ENCODE data around the gene VPS4A. TPM values are rescaled to one million over a fixed set of nuclear protein-coding genes. Genes with fewer than 3 reads are reported as not detected.
A peak's percentile ranks its signal among the peaks of the same experiment; 100 is the strongest.

Gene VPS4A
- total RNA-seq, 2 experiments from 2014 or later, result 34.3 to 35.8 TPM

GRCh38 chr16:69311533-69312387 lies 610 bp downstream of the VPS4A start:
- H3K27me3 Mint-ChIP-seq (ENCODE audit: low read depth), result no peaks in the 10 kb centered on the region
- H3K9me3 Mint-ChIP-seq, result no peaks in the 10 kb centered on the region
- H3K4me3 Mint-ChIP-seq, result peak overlapping the region; percentile 94
- CTCF ChIA-PET, result interaction anchor here (0.6 to 1.4 kb wide), 4 partner anchors 12 to 201 kb away, joined by 3 to 6 read pairs (median 4); no protein-coding TSS in a partner anchor
- H3K36me3 Mint-ChIP-seq (ENCODE audit: low read depth), result peaks cover 15% of the 10 kb centered on the region
- H3K27ac Mint-ChIP-seq, result peak overlapping the region; percentile 84
- intact Hi-C loops (cut with micrococcal nuclease), result loop anchor here (1.0 kb wide), 8 partner anchors 19 to 464 kb away; partner anchors contain the start of genes CHTF8, COG8, NIP7 and NOB1
- DNase-seq, result peak; percentile 38
- H3K4me1 Mint-ChIP-seq (ENCODE audit: low read depth), result peaks cover 31% of the 10 kb centered on the region

- peak overlapping the region; percentile 41 for H3K4me3 Mint-ChIP-seq
- peaks cover 31% of the 10 kb centered on the region for H3K4me1 Mint-ChIP-seq (ENCODE audit: low read depth)
- DNase-seq, result no peak
- intact Hi-C loops (cut with micrococcal nuclease), result no loop called here
- CTCF ChIA-PET, result interaction anchor here (0.7 kb wide), 1 partner anchor 25 kb away, joined by 3 read pairs; no protein-coding TSS in a partner anchor
- H3K27ac Mint-ChIP-seq, result no peak overlapping the region
- H3K9me3 Mint-ChIP-seq, result no peaks in the 10 kb centered on the region
- peaks cover 17% of the 10 kb centered on the region for H3K36me3 Mint-ChIP-seq (ENCODE audit: low read depth)
- H3K27me3 Mint-ChIP-seq (ENCODE audit: low read depth), result no peaks in the 10 kb centered on the region
Measured at GRCh38 chr16:69313469-69313868, 2.3 kb downstream of the VPS4A start.

- no peak for DNase-seq
- peaks cover 19% of the 10 kb centered on the region for H3K36me3 Mint-ChIP-seq (ENCODE audit: low read depth)
- H3K27ac Mint-ChIP-seq, result no peak overlapping the region
- H3K4me1 Mint-ChIP-seq (ENCODE audit: low read depth), result peaks cover 31% of the 10 kb centered on the region
- intact Hi-C loops (cut with micrococcal nuclease), result no loop called here
- H3K9me3 Mint-ChIP-seq, result no peaks in the 10 kb centered on the region
- CTCF ChIA-PET, result no interaction called here
- no peak overlapping the region for H3K4me3 Mint-ChIP-seq
- no peaks in the 10 kb centered on the region for H3K27me3 Mint-ChIP-seq (ENCODE audit: low read depth)
Measured at GRCh38 chr16:69314534-69314933, 3.4 kb downstream of the VPS4A start.

- Mint-ChIP-seq H3K36me3 (ENCODE audit: low read depth) (peaks cover 21% of the 10 kb centered on the region), H3K4me1 (ENCODE audit: low read depth) (peaks cover 25% of the 10 kb centered on the region), H3K9me3 (no peaks in the 10 kb centered on the region), H3K4me3 (no peak overlapping the region), H3K27me3 (ENCODE audit: low read depth) (no peaks in the 10 kb centered on the region), H3K27ac (no peak overlapping the region)
- CTCF ChIA-PET, result interaction anchor here (0.8 kb wide), 1 partner anchor 13 kb away, joined by 3 read pairs; no protein-coding TSS in a partner anchor
- no peak for DNase-seq
- intact Hi-C loops (cut with micrococcal nuclease), result no loop called here
Measured at GRCh38 chr16:69315486-69316311, 4.5 kb downstream of the VPS4A start.

- intact Hi-C loops (cut with micrococcal nuclease), result no loop called here
- H3K9me3 Mint-ChIP-seq, result no peaks in the 10 kb centered on the region
- CTCF ChIA-PET, result interaction anchor here (0.8 kb wide), 1 partner anchor 12 kb away, joined by 3 read pairs; no protein-coding TSS in a partner anchor
- DNase-seq, result no peak
- no peak overlapping the region for H3K4me3 Mint-ChIP-seq
- H3K4me1 Mint-ChIP-seq (ENCODE audit: low read depth), result peaks cover 24% of the 10 kb centered on the region
- H3K27ac Mint-ChIP-seq, result no peak overlapping the region
- H3K36me3 Mint-ChIP-seq (ENCODE audit: low read depth), result peaks cover 22% of the 10 kb centered on the region
- H3K27me3 Mint-ChIP-seq (ENCODE audit: low read depth), result no peaks in the 10 kb centered on the region
Measured at GRCh38 chr16:69316595-69317034, 5.5 kb downstream of the VPS4A start.

GRCh38 chr16:69318177-69318910 lies 7.2 kb downstream of the VPS4A start:
- CTCF ChIA-PET, result interaction anchor here (1.4 kb wide), 1 partner anchor 9 kb away, joined by 3 read pairs; no protein-coding TSS in a partner anchor
- no peak for DNase-seq
- peaks cover 34% of the 10 kb centered on the region for H3K36me3 Mint-ChIP-seq (ENCODE audit: low read depth)
- H3K27me3 Mint-ChIP-seq (ENCODE audit: low read depth), result no peaks in the 10 kb centered on the region
- no peaks in the 10 kb centered on the region for H3K9me3 Mint-ChIP-seq
- no peak overlapping the region for H3K4me3 Mint-ChIP-seq
- intact Hi-C loops (cut with micrococcal nuclease), result no loop called here
- peaks cover 20% of the 10 kb centered on the region for H3K4me1 Mint-ChIP-seq (ENCODE audit: low read depth)
- H3K27ac Mint-ChIP-seq, result no peak overlapping the region

- intact Hi-C loops (cut with micrococcal nuclease), result no loop called here
- H3K27ac Mint-ChIP-seq, result no peak overlapping the region
- H3K4me3 Mint-ChIP-seq, result no peak overlapping the region
- CTCF ChIA-PET, result interaction anchor here (1.4 kb wide), 1 partner anchor 9 kb away, joined by 3 read pairs; no protein-coding TSS in a partner anchor
- H3K9me3 Mint-ChIP-seq, result no peaks in the 10 kb centered on the region
- no peaks in the 10 kb centered on the region for H3K27me3 Mint-ChIP-seq (ENCODE audit: low read depth)
- no peak for DNase-seq
- peaks cover 15% of the 10 kb centered on the region for H3K4me1 Mint-ChIP-seq (ENCODE audit: low read depth)
- peaks cover 34% of the 10 kb centered on the region for H3K36me3 Mint-ChIP-seq (ENCODE audit: low read depth)
Measured at GRCh38 chr16:69318911-69319289, 7.8 kb downstream of the VPS4A start.

GRCh38 chr16:69319381-69319780 lies 8.2 kb downstream of the VPS4A start:
- DNase-seq, result no peak
- Mint-ChIP-seq H3K9me3 (no peaks in the 10 kb centered on the region), H3K36me3 (ENCODE audit: low read depth) (peaks cover 32% of the 10 kb centered on the region), H3K27me3 (ENCODE audit: low read depth) (no peaks in the 10 kb centered on the region), H3K4me3 (no peak overlapping the region), H3K27ac (no peak overlapping the region), H3K4me1 (ENCODE audit: low read depth) (peaks cover 11% of the 10 kb centered on the region)
- CTCF ChIA-PET, result no interaction called here
- intact Hi-C loops (cut with micrococcal nuclease), result no loop called here

- peaks cover 30% of the 10 kb centered on the region for H3K36me3 Mint-ChIP-seq (ENCODE audit: low read depth)
- no peaks in the 10 kb centered on the region for H3K9me3 Mint-ChIP-seq
- H3K4me1 Mint-ChIP-seq (ENCODE audit: low read depth), result peaks cover 9% of the 10 kb centered on the region
- no peak overlapping the region for H3K27ac Mint-ChIP-seq
- intact Hi-C loops (cut with micrococcal nuclease), result no loop called here
- CTCF ChIA-PET, result no interaction called here
- no peak for DNase-seq
- no peaks in the 10 kb centered on the region for H3K27me3 Mint-ChIP-seq (ENCODE audit: low read depth)
- H3K4me3 Mint-ChIP-seq, result no peak overlapping the region
Measured at GRCh38 chr16:69319826-69320739, 8.9 kb downstream of the VPS4A start.

- CTCF ChIA-PET, result no interaction called here
- H3K9me3 Mint-ChIP-seq, result no peaks in the 10 kb centered on the region
- H3K4me3 Mint-ChIP-seq, result no peak overlapping the region
- intact Hi-C loops (cut with micrococcal nuclease), result no loop called here
- H3K36me3 Mint-ChIP-seq (ENCODE audit: low read depth), result peaks cover 30% of the 10 kb centered on the region
- no peak for DNase-seq
- no peaks in the 10 kb centered on the region for H3K27me3 Mint-ChIP-seq (ENCODE audit: low read depth)
- H3K4me1 Mint-ChIP-seq (ENCODE audit: low read depth), result peaks cover 15% of the 10 kb centered on the region
- no peak overlapping the region for H3K27ac Mint-ChIP-seq
Measured at GRCh38 chr16:69320740-69321073, 9.6 kb downstream of the VPS4A start.

- H3K4me3 Mint-ChIP-seq, result no peak overlapping the region
- DNase-seq, result no peak
- CTCF ChIA-PET, result no interaction called here
- peaks cover 19% of the 10 kb centered on the region for H3K4me1 Mint-ChIP-seq (ENCODE audit: low read depth)
- H3K9me3 Mint-ChIP-seq, result no peaks in the 10 kb centered on the region
- H3K36me3 Mint-ChIP-seq (ENCODE audit: low read depth), result peaks cover 30% of the 10 kb centered on the region
- no peaks in the 10 kb centered on the region for H3K27me3 Mint-ChIP-seq (ENCODE audit: low read depth)
- intact Hi-C loops (cut with micrococcal nuclease), result no loop called here
- no peak overlapping the region for H3K27ac Mint-ChIP-seq
Measured at GRCh38 chr16:69321080-69321479, 9.9 kb downstream of the VPS4A start.

All from activated naive CD4-positive, alpha-beta T cell treated with anti-CD3 and anti-CD28 coated beads for 36 hours (primary cell).